KOPT-K1 (cell line): ENCODE results near the gene MTA3.

Experiments
- H3K27ac ChIP-seq: fragments of 200-600 bp; sonication (generic); 2 replicates; pipeline ENCODE4 v1.5.1; 2016; ENCODE audit warnings: antibody characterized with exemption, mild to moderate bottlenecking, low read depth, low read length; ENCODE audit not compliant: poor library complexity, severe bottlenecking
- H3K36me3 ChIP-seq: fragments of 200-600 bp; sonication (generic); 2 replicates; pipeline ENCODE4 v1.5.1; 2017; ENCODE audit warnings: antibody characterized with exemption, mild to moderate bottlenecking, low read length, moderate library complexity; ENCODE audit not compliant: insufficient read depth
- H3K9me3 ChIP-seq: fragments of 200-600 bp; sonication (generic); 2 replicates; pipeline ENCODE4 v1.5.1; 2017; ENCODE audit warnings: antibody characterized with exemption, low read length, mild to moderate bottlenecking; ENCODE audit not compliant: insufficient read depth, poor library complexity, severe bottlenecking

Gene MTA3

DNA sequence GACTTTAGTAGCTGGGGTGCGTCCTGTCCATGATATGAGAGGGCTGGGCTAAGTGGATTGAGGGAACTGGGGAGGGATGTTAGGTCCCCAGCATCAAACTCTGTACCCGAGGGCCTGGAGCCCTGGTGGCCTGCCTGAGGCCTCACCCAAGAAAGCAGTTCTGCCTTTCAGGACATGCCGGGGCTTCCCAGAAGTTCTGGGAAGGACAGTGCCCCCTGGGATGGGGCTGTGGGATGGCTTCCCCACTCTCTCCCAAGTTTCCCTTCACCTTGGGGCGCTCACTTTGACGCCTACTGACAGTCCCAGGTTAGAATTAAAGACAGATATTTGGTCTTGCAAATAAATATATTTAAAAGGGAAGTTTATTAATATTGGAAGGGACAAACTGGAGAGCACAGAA, 193.7 kb downstream of the MTA3 start:
- H3K27ac ChIP-seq = no peak overlapping the region

DNA sequence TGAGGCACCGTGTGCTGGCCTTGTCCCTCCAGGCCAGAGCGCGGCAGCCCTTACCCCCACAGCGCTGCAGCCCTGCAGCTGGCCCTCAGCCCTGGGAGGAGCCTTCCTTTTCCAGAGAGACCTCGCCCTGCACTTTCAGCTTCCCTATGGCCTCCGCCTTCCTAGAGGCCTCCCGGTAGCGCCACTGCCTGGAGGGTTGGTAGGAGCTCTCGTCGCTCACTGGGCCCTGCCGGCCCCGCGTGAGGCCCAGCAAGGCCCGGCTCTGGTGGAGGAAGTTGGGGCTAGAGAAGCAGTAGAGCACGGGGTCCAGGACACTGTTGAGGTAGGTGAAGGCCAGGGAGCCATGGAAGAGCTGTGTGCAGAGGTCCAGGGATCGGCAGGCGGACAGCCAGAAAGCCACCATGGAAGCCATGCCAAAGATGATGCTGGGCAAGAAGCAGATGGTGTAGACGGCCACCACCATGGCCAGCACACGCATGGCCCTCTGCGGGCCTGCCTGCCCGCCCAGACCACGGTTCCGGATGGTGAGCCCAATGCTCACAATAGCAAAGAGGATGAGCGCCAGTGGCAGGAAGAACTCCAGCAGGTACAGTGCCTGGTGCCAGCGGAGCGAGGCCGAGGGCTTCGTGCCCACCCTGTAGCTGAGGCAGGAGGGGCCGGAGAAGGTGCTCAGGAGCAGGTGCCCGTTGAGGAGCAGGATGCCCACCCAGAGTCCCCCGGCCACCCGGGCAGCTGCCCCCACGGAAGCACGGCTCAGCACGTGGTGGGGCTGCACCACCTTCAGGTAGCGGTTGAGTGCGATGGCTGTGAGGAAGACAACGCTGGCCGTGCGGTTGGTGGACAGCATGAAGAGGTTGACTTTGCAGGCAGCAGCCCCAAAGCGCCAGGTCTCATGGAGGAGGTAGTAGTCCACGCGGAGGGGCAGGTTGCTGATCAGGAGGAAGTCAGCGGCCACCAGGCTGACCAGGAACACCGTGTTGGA, 194.7 kb downstream of the MTA3 start:
- Histone ChIP-seq H3K36me3 (peaks cover 18% of the 10 kb centered on the region), H3K27ac (no peak overlapping the region), H3K9me3 (no peaks in the 10 kb centered on the region)

More for the DNA sequence above, 193.7 kb downstream of the MTA3 start:
- Histone ChIP-seq H3K9me3 (no peaks in the 10 kb centered on the region), H3K36me3 (peaks cover 18% of the 10 kb centered on the region)

DNA sequence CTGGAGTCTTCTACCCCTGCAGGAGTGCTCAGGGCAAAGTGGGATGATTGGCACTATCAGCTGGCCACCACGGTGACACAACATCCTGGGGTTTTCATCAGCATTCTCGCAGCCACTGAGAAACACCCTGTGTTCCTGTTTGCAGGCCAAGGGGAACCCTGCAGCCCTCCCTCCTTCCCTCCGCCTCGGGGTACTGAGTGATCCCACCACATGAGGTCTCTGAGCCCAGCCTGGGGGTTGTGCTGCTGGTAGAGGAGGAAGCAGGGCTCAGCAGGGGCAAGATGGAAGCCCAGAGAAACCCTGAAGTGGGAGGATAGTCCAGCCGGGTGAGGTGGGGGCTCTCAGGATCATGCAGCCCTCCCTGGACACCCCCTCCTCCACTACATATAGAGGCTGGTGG, 195.7 kb downstream of the MTA3 start, which contains the start of gene OXER1:
Gene OXER1 (minus strand): TSS at position 40 of the 400 bp plus-strand sequence. CDS start 73 bp downstream, outside the sequence.
- peaks cover 18% of the 10 kb centered on the region for H3K36me3 ChIP-seq
- no peaks in the 10 kb centered on the region for H3K9me3 ChIP-seq
- H3K27ac ChIP-seq = no peak within 1 kb of the TSS

DNA sequence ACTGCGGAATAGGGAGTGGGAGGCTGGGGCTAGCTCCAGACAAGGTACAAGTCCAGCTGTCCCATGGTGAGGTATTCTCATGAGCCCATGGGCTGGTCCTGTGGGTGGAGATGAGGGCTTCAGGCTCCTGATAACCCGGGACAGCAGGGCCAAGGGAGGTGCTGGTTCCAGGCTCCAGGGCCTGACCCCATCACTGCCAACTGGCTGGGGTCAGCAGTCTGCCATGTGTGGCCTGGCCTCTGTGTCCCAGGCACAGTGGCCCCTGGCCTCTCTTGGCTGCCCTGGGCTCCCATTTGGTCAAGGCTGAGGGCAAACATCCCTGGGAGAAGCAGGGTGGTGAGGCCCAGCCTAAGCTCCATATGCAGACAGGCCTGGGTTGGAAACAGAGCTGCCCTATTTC, 196.5 kb downstream of the MTA3 start:
- Histone ChIP-seq H3K36me3 (peaks cover 14% of the 10 kb centered on the region), H3K27ac (no peak overlapping the region), H3K9me3 (no peaks in the 10 kb centered on the region)

DNA sequence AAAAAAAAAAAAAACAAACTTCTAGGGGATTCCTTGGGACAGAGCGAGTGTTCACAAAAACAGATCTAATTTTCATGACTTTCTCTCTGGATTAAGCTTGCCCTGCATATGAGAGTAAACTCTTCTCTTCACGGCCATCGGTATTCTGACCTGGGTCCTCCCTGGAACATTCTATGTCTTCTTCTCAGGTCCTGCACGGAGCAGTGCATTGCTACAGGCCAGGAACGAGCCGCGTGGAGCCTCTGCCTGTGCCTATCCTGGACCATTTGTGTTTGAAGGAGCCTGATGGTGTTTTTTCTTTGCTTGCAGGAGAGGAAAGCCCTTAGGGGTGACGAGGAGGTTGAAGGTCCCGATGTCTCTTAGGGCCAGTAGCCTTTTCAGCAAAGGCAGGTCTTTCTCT, 197.3 kb downstream of the MTA3 start:
- no peaks in the 10 kb centered on the region for H3K9me3 ChIP-seq
- H3K27ac ChIP-seq = no peak overlapping the region
- peaks cover 10% of the 10 kb centered on the region for H3K36me3 ChIP-seq

DNA sequence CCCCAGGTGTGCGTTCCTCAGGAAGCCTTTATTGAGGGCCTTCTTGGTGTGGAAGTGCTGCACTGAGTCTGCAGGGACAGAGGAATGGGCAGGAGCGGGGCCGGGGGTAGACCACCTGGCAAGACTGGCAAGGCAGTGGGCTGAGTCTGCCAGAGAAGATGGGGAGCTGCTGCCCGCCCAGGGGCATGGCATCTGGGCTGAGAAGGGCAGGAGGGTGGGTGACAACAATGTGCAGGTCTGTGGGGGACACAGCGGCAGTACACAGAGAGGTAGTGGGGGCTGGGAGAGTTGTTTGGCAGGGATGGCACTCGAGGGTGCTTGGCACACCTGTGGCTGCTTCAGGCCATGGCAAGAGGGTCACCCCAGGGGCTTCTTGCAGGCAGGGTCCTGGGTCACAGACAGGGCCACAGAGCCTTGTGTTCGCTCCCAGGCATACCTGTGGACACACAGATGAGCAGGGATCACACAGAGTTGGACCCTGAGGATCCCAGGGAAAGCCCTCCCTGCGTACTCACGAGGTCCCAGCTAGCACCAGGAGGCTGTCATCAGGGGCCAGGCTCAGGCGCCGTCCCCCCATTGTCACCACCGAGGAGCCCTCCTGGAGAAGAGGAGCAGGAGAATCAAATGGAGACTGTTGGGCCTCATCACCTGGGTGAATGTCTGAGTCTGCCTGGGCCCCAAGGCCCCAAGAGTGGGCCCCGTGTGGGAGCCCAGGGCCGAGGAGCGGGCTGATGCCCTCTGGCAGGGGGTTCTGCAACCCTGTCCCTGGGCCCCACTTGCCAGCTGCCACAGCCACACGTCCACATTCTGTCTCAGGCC, 198.9 kb downstream of the MTA3 start:
- Histone ChIP-seq H3K9me3 (no peaks in the 10 kb centered on the region), H3K27ac (no peak overlapping the region), H3K36me3 (peaks cover 10% of the 10 kb centered on the region)

DNA sequence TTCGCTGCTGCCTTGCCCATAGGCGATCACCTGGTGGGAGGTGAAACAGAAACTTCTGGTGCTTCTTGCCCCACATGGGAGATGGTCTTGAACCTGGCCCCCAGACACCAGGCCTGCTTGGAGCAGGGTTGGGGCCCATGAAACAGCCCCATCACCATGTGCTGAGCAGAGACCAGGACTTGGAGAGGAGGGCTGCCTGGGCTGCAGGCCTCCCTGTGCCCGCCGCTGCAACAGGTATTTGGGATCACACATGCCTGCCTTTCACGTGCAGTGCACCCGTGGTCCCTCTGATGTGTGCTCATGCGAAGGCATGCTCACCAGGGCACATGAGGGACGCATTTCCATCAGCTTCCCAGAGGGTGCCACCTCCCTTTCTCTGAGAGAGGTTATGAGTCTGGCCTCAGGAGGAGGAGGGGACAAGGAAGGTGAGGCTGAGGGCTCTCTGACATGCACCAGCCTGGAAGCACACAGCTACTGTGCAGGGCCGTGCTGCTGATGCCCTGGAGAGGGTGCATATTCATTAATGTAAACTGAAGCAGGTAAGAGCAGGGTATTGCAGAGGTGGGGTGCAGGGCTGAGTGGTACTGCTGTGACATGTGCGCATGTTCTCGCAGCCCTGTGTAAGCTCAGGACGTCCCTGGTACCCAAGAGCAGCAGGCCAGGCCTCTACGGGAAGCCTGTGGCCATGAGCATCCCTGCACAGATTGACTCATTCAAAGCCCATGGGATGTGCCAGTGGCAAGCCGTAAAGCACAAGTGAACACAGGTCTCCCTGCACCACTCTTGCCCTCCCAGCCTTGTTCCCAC, 199.7 kb downstream of the MTA3 start:
- H3K27ac ChIP-seq = no peak overlapping the region
- H3K36me3 ChIP-seq = peaks cover 10% of the 10 kb centered on the region
- no peaks in the 10 kb centered on the region for H3K9me3 ChIP-seq

DNA sequence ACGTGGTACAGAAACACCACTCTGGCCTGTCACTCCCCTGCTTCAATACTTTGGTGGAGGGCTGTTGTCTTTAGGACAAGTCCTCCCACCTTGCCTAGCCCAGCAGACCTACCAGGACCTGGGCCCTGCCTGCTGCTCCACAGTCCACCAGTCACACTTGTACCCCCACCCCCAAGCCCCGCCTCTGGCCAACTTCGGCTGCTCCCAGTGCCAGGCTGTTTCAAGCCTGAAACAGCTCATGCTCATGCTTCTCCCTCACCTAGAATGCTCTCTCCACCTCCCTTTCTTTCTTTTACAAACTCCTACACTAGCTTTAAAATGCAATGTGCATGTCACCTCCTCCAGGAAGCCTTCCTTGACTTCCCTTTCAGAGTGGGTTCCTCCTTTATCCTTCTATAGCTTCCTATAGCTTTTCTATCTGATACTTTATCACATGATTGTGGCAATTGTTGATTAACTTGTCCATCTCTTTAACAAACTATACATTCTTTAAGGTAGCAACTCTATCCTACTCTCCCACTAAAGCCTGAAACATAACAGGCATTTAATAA, 200.3 kb downstream of the MTA3 start:
- Histone ChIP-seq H3K27ac (no peak overlapping the region), H3K36me3 (peaks cover 4% of the 10 kb centered on the region), H3K9me3 (no peaks in the 10 kb centered on the region)

DNA sequence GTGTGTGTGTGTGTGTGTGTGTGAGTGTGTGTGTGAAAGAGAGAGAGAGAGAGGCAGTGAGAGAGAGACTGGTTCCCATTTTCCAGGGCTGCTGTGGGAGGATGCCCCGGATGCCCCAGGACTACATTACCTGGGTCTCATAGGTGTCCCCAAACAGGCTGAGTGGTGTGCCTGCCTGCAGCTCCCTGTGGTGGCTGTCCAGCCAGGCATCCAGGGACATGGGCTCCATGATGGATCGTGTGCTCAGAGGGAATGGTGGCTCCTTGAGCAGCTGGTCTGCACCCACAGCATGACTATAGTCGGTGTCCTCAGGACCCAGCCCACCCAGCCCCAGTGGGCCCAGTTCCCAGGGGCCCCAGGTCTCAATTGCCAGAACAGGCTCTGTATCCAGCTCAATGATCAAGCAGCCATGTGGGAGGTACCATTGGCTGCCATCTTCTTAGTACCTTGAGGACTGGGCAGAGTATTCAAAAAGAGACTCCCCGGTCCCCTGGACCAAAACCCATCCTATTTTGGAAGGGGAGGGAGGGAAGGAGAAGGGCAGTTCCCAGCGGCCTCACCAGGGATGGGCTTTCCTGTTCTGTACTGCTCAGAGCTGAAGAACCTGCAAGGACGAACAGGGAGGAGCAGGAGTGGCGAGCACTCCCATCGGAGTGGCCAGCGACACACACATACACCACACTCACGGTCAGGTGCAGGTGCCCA, 201.3 kb downstream of the MTA3 start:
- Histone ChIP-seq H3K9me3 (no peaks in the 10 kb centered on the region), H3K27ac (no peak overlapping the region), H3K36me3 (no peaks in the 10 kb centered on the region)

DNA sequence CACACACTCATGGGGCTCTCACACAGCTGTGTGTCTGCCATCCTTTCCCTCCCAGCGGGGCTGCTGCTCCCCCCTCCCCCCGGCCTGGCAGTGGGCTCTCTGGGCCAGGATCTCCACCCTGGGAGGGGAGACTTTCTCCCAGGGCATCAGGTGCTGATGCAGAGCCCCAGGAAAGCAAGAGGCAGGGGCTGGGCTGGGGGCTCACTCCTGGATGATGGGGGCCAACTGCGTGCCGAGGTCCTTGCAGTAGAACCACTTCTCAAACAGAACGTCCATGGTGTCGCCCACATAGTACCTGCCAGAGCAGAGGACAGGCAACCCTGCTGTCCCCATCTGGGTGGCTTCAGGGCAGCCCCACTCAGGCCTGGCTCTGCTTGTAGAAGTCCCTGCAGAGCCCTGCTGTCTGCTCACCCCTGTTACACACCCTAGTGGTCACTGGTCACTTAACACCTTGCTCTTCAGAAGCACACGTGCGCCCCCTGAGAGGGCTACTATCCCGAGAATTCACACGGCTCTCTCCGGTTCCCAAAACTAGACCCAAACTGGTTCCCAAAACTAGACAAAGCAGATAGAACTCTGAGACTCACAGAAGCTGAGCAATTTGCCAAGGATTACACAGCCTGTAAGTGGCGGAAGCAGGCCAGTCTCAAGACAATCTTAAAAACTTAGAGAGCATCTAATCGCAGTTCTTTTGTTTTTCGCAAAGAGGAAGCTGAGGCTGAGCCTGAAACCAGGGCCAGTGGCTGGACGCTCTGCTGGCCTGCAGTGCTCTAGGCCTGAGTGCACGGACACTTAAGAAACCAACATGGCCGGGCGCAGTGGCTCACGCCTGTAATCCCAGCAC, 202.1 kb downstream of the MTA3 start:
- no peaks in the 10 kb centered on the region for H3K9me3 ChIP-seq
- H3K27ac ChIP-seq = no peak overlapping the region
- no peaks in the 10 kb centered on the region for H3K36me3 ChIP-seq

DNA sequence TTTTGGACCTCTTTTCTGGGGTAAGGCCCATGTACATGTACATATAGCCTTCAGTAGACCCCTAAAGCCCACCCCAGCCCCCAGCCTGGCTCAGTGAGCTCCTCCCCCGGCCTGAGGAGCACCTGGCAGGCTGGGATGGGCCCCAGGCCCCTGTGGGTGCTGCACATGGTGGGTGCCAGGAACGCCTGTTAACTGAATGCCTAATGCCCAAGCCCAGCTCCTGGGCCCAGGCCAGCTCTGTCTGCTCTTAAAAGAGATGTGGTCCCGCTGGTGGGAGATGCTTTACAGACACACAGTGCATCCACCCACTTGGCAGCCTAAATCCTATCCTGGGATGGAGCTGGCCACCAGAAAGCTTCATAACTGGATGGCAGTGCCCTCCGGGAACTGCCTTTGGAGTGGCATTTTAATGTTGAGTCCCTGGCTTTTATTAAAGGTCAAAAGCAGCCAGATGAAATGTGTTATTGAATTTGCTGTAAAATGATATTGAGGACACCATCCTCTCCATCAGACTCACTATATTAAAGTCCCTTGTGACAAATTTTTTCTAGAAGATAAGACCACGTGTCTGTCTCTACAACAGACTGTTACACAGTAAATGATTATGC, 203.2 kb downstream of the MTA3 start:
- Histone ChIP-seq H3K36me3 (no peaks in the 10 kb centered on the region), H3K27ac (no peak overlapping the region), H3K9me3 (peaks cover 1% of the 10 kb centered on the region)

DNA sequence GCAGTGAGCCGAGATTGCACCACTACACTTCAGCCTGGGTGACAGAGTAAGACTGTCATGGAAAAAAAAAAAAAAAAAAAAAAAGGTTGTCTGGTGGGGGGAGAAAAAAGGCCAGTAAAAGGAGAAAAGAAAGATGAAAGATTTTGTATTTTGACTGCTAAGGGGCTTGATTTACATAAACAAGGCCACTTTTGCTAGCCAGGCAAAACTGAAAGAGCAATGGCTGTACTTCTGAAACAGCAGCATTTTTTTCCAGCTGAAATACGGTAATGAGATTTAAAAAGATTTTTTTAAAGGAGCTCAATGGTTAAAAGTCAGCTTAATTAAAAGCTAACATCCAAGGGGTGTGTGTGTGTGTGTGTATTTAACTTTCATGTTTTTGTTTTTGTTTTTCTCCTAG, 206.8 kb downstream of the MTA3 start:
- Histone ChIP-seq H3K36me3 (no peaks in the 10 kb centered on the region), H3K9me3 (peaks cover 37% of the 10 kb centered on the region), H3K27ac (peak overlapping the region; percentile 15)

DNA sequence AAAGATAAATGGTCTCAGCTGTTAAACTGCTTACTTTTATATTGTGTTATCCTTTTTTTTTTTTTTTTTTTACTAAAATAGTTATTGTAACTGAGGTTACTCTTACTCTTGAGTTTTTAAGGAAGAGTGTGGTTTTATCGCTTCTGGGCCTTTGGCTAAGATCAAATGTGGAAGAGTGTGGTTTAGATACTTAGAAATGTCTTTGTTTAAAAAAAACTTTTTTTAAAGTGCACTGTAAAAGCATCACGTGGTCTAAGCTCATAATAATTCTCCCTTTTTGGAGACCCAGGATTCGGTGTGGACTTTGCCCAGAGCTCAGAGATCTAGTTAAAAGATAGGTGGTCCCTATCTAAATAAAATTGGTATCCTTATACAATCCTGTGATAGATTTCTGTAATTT, 207.4 kb downstream of the MTA3 start:
- H3K36me3 ChIP-seq = no peaks in the 10 kb centered on the region
- H3K9me3 ChIP-seq = peaks cover 43% of the 10 kb centered on the region
- H3K27ac ChIP-seq = peak overlapping the region; percentile 15
